HepG2 (cell line): Measurements from ENCODE around the gene CFAP97. TPM values are rescaled to one million over a fixed set of nuclear protein-coding genes. Genes with fewer than 3 reads are reported as not detected.

ENCODE experiments used
- ARID2 ChIP-seq: sonication (generic); formaldehyde crosslinking; IDR thresholded peaks from 2 replicates; pipeline ENCODE4 v1.8.1; 2022; ENCODE audit warnings: mild to moderate bottlenecking, missing genetic modification reagents, borderline replicate concordance
- CC2D1A ChIP-seq: sonication (generic); formaldehyde crosslinking; IDR thresholded peaks from 2 replicates; pipeline ENCODE4 v1.8.1; 2023; ENCODE audit warnings: mild to moderate bottlenecking, missing genetic modification reagents
- CENPT ChIP-seq: sonication (generic); formaldehyde crosslinking; IDR thresholded peaks from 2 replicates; pipeline ENCODE4 v1.8.0; 2022; ENCODE audit warnings: low read depth, mild to moderate bottlenecking, moderate library complexity, missing genetic modification reagents
- FOXO1 ChIP-seq: sonication (generic); formaldehyde crosslinking; IDR thresholded peaks from 2 replicates; pipeline ENCODE4 v1.4.0; 2020; ENCODE audit warnings: missing genetic modification reagents
- HMG20A ChIP-seq: IDR thresholded peaks from 2 replicates; pipeline ENCODE4 v1.6.1; 2016; ENCODE audit warnings: borderline replicate concordance
- KDM5A ChIP-seq: fragments of 200-600 bp; sonication (generic); IDR thresholded peaks from 2 replicates; pipeline ENCODE4 v1.7.0; 2018; ENCODE audit warnings: antibody characterized with exemption, mild to moderate bottlenecking, low read length, borderline replicate concordance
- MED1 ChIP-seq: sonication (generic); formaldehyde crosslinking; IDR thresholded peaks from 2 replicates; pipeline ENCODE4 v1.4.0; 2020; ENCODE audit warnings: missing genetic modification reagents
- MTF1 ChIP-seq: sonication (generic); formaldehyde crosslinking; IDR thresholded peaks from 2 replicates; pipeline ENCODE4 v1.5.0; 2020; ENCODE audit warnings: missing genetic modification reagents
- MYNN ChIP-seq: sonication (generic); formaldehyde crosslinking; IDR thresholded peaks from 2 replicates; pipeline ENCODE4 v1.4.0; 2020; ENCODE audit warnings: mild to moderate bottlenecking, low read depth, missing genetic modification reagents
- NCOA5 ChIP-seq: sonication (generic); formaldehyde crosslinking; IDR thresholded peaks from 2 replicates; pipeline ENCODE4 v1.4.0; 2020; ENCODE audit warnings: missing genetic modification reagents
- NFIB ChIP-seq: sonication (generic); formaldehyde crosslinking; IDR thresholded peaks from 2 replicates; pipeline ENCODE4 v1.9.0; 2021; ENCODE audit warnings: missing genetic modification reagents, mild to moderate bottlenecking, borderline replicate concordance
- YEATS2 ChIP-seq: sonication (generic); formaldehyde crosslinking; IDR thresholded peaks from 2 replicates; pipeline ENCODE4 v1.4.0; 2020; ENCODE audit warnings: missing genetic modification reagents, borderline replicate concordance
- ZFP36L2 ChIP-seq: sonication (generic); formaldehyde crosslinking; IDR thresholded peaks from 2 replicates; pipeline ENCODE4 v1.4.0; 2020; ENCODE audit warnings: missing genetic modification reagents
- ZFP82 ChIP-seq: sonication (generic); formaldehyde crosslinking; IDR thresholded peaks from 2 replicates; pipeline ENCODE4 v1.5.1; 2020; ENCODE audit warnings: mild to moderate bottlenecking, missing genetic modification reagents, borderline replicate concordance
- ZNF234 ChIP-seq: sonication (generic); formaldehyde crosslinking; conservative IDR thresholded peaks from 2 replicates; pipeline ENCODE4 v1.5.1; 2020; ENCODE audit warnings: mild to moderate bottlenecking, missing genetic modification reagents
- ZNF329 ChIP-seq: sonication (generic); formaldehyde crosslinking; IDR thresholded peaks from 2 replicates; pipeline ENCODE4 v1.9.0; 2021; ENCODE audit warnings: low read depth, mild to moderate bottlenecking, missing genetic modification reagents
- ZNF430 ChIP-seq: sonication (generic); formaldehyde crosslinking; IDR thresholded peaks from 2 replicates; pipeline ENCODE4 v1.9.0; 2021; ENCODE audit warnings: mild to moderate bottlenecking, missing genetic modification reagents
- ZNF567 ChIP-seq: sonication (generic); formaldehyde crosslinking; IDR thresholded peaks from 2 replicates; pipeline ENCODE4 v1.8.1; 2023; ENCODE audit warnings: mild to moderate bottlenecking, missing genetic modification reagents, borderline replicate concordance
- ZNF782 ChIP-seq: sonication (generic); formaldehyde crosslinking; IDR thresholded peaks from 2 replicates; pipeline ENCODE4 v1.4.0; 2020; ENCODE audit warnings: missing genetic modification reagents, mild to moderate bottlenecking, borderline replicate concordance
- ZZZ3 ChIP-seq: sonication (generic); formaldehyde crosslinking; IDR thresholded peaks from 2 replicates; pipeline ENCODE4 v1.4.0; 2020; ENCODE audit warnings: missing genetic modification reagents, mild to moderate bottlenecking, borderline replicate concordance
- polyA plus RNA-seq, 8 experiments: library from polyadenylated mRNA; depleted of rRNA in 3 of 8; stranded (reverse) in 7 of 8; unstranded in 1 of 8; fragments of >200 nt; fragmentation: Illumina TruSeq in 4 of 8; extraction: Trizol in 4 of 8; gene quantifications; 2 replicates each; pipeline versions ENCODE4 v1.2.1 to v1.2.3, GENCODE V29; 2011 to 2016; ENCODE audit warnings: low read depth in 4 of 8, missing spikeins in 1 of 8, mixed read lengths in 1 of 8; ENCODE audit not compliant: insufficient read depth in 1 of 8
- total RNA-seq, 5 experiments: library from RNA; depleted of rRNA; stranded (reverse); fragments of >200 nt; fragmentation: Illumina TruSeq; extraction: Trizol; gene quantifications; 2 replicates each; pipeline ENCODE4 v1.2.3, GENCODE V29; 2016; ENCODE audit warnings: low read depth in 1 of 5
- TF ChIP-seq, protein P1 (sequence below): sonication (generic); formaldehyde crosslinking; IDR thresholded peaks from 2 replicates; pipeline ENCODE4 v1.4.0; 2020; ENCODE audit warnings: missing genetic modification reagents
- TF ChIP-seq, protein P2 (sequence below): sonication (generic); formaldehyde crosslinking; IDR thresholded peaks from 2 replicates; pipeline ENCODE4 v1.5.0; 2020; ENCODE audit warnings: missing genetic modification reagents
- TF ChIP-seq, protein P3 (sequence below): IDR thresholded peaks from 2 replicates; pipeline ENCODE4 v1.6.1; 2016; ENCODE audit warnings: mild to moderate bottlenecking
- TF ChIP-seq, protein P4 (sequence below): sonication (generic); formaldehyde crosslinking; IDR thresholded peaks from 2 replicates; pipeline ENCODE4 v1.4.0; 2020; ENCODE audit warnings: mild to moderate bottlenecking, low read depth, missing genetic modification reagents

The CFAP97 gene
- total and polyA plus RNA-seq, 2 of the 13 experiments (the other 11 are each of a cell fraction or from before 2014, with no cell fraction given), result 32.1 to 44.4 TPM

DNA sequence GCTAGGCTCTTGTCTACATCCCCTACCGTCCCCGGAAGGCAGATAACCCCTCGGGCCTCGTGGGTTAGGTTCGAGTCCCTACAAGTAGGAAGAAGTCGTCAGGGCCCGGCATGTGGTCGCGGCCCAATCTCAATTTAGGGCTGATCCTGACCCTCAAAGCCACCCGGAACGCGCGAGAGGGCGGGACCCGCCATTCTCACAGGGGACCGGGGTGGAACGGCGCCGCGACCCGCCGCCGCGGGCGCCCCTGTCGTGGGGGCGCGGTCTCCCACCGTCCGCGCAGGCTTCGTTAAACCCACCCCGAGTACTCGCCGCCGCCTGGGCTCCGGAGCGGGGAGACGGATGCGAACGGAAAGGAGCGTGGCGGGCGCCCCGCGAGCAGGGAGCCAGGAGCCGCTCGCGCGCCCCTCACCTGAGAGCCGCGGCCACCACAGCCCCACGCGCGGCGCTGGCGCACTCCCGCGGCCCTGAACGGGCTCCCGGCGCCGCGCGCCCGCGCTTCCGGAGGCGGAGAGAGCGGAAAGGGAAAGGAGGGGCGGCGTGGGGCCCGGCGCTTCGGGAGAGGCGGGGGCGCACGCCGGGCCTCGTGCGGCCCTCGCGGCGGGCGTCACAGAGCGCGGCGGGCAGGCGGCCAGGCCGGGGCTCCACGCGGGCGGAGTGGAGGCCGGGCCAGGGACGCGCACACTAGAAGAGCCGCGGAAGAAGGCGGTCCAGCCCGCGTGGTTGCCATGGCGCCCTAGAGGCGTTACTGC, at the start of gene CFAP97 (continued):
- TF ChIP-seq, protein P1, sequence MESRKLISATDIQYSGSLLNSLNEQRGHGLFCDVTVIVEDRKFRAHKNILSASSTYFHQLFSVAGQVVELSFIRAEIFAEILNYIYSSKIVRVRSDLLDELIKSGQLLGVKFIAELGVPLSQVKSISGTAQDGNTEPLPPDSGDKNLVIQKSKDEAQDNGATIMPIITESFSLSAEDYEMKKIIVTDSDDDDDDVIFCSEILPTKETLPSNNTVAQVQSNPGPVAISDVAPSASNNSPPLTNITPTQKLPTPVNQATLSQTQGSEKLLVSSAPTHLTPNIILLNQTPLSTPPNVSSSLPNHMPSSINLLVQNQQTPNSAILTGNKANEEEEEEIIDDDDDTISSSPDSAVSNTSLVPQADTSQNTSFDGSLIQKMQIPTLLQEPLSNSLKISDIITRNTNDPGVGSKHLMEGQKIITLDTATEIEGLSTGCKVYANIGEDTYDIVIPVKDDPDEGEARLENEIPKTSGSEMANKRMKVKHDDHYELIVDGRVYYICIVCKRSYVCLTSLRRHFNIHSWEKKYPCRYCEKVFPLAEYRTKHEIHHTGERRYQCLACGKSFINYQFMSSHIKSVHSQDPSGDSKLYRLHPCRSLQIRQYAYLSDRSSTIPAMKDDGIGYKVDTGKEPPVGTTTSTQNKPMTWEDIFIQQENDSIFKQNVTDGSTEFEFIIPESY, result no peak
- TF ChIP-seq MTF1 (no peak), ZNF430 (no peak), KDM5A (no peak), ZNF567 (CRISPR knock-in tag) (no peak), ZNF782 (CRISPR knock-in tag) (no peak; the same call in 1 of the 2 replicates), HMG20A (CRISPR knock-in tag) (no peak), CC2D1A (CRISPR knock-in tag) (no peak), MYNN (CRISPR knock-in tag) (no peak), MED1 (no peak), NFIB (CRISPR knock-in tag) (no peak), YEATS2 (CRISPR knock-in tag) (no peak), ZFP82 (CRISPR knock-in tag) (no peak; the same call in 1 of the 2 replicates), ARID2 (CRISPR knock-in tag) (no peak), NCOA5 (CRISPR knock-in tag) (no peak), CENPT (CRISPR knock-in tag) (peak; percentile 92; the same call in 1 of the 2 replicates), ZZZ3 (CRISPR knock-in tag) (no peak), FOXO1 (CRISPR knock-in tag) (no peak), ZFP36L2 (CRISPR knock-in tag) (no peak), ZNF234 (CRISPR knock-in tag) (no peak), ZNF329 (CRISPR knock-in tag) (no peak)
- TF ChIP-seq, protein P2, sequence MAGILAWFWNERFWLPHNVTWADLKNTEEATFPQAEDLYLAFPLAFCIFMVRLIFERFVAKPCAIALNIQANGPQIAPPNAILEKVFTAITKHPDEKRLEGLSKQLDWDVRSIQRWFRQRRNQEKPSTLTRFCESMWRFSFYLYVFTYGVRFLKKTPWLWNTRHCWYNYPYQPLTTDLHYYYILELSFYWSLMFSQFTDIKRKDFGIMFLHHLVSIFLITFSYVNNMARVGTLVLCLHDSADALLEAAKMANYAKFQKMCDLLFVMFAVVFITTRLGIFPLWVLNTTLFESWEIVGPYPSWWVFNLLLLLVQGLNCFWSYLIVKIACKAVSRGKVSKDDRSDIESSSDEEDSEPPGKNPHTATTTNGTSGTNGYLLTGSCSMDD (CRISPR knock-in tag), result no peak
- TF ChIP-seq, protein P3, sequence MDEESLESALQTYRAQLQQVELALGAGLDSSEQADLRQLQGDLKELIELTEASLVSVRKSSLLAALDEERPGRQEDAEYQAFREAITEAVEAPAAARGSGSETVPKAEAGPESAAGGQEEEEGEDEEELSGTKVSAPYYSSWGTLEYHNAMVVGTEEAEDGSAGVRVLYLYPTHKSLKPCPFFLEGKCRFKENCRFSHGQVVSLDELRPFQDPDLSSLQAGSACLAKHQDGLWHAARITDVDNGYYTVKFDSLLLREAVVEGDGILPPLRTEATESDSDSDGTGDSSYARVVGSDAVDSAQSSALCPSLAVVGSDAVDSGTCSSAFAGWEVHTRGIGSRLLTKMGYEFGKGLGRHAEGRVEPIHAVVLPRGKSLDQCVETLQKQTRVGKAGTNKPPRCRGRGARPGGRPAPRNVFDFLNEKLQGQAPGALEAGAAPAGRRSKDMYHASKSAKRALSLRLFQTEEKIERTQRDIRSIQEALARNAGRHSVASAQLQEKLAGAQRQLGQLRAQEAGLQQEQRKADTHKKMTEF, result peak; percentile 20; the same call in 1 of the 2 replicates
- TF ChIP-seq, protein P4, sequence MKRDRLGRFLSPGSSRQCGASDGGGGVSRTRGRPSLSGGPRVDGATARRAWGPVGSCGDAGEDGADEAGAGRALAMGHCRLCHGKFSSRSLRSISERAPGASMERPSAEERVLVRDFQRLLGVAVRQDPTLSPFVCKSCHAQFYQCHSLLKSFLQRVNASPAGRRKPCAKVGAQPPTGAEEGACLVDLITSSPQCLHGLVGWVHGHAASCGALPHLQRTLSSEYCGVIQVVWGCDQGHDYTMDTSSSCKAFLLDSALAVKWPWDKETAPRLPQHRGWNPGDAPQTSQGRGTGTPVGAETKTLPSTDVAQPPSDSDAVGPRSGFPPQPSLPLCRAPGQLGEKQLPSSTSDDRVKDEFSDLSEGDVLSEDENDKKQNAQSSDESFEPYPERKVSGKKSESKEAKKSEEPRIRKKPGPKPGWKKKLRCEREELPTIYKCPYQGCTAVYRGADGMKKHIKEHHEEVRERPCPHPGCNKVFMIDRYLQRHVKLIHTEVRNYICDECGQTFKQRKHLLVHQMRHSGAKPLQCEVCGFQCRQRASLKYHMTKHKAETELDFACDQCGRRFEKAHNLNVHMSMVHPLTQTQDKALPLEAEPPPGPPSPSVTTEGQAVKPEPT (CRISPR knock-in tag), result 0 out of 2 replicates have a peak, but pooled peaks have one; percentile 32
